OCI-LY7 (cell line): ENCODE data around the gene SPACA7. TPM values are rescaled to one million over a fixed set of nuclear protein-coding genes. Genes with fewer than 3 reads are reported as not detected.

Experiments used
- BruUV-seq: library from RNA; stranded (reverse); fragments of 400-500 nt; replicated peaks from 2 replicates; lab custom pipeline; 2021; lab: Mats Ljungman, UMichigan
- CTCF ChIA-PET: fragments of 300-600 bp; sonication (Branson Sonifier 250); formaldehyde crosslinking; loops from one replicate; lab custom pipeline; 2022; ENCODE audit warnings: antibody characterized with exemption; ENCODE audit not compliant: unreplicated experiment; lab: Charles Lee
- POLR2A ChIA-PET: fragments of 300-600 bp; sonication (Branson Sonifier 250); formaldehyde crosslinking; loops from one replicate; lab custom pipeline; 2022; ENCODE audit warnings: antibody characterized with exemption; lab: Charles Lee
- DNase-seq: peaks from one replicate; pipeline ENCODE4 v3.0.0-alpha.2; 2015; ENCODE audit warnings: low spot score
- H2AFZ ChIP-seq: fragments of 200-600 bp; sonication (generic), shearing (Covaris generic); 2 replicates; pipeline ENCODE4 v1.6.1; 2014; ENCODE audit warnings: mild to moderate bottlenecking, antibody characterized with exemption, low read length, moderate library complexity
- H3K27ac ChIP-seq: fragments of 200-600 bp; sonication (generic); 2 replicates; pipeline ENCODE4 v1.5.1; 2014; ENCODE audit warnings: mixed run types, low read depth, mild to moderate bottlenecking, moderate library complexity, low read length, inconsistent platforms; ENCODE audit not compliant: poor library complexity, severe bottlenecking
- H3K36me3 ChIP-seq: fragments of 200-600 bp; sonication (generic); 2 replicates; pipeline ENCODE4 v1.6.1; 2014; ENCODE audit warnings: mild to moderate bottlenecking, antibody characterized with exemption, low read length, moderate library complexity, mixed read lengths; ENCODE audit not compliant: insufficient read depth
- H3K4me1 ChIP-seq: fragments of 200-600 bp; sonication (generic); 2 replicates; pipeline ENCODE4 v1.5.1; 2014; ENCODE audit warnings: mild to moderate bottlenecking, low read length; ENCODE audit not compliant: insufficient read depth, poor library complexity, severe bottlenecking
- H3K4me2 ChIP-seq: fragments of 200-600 bp; sonication (generic); 2 replicates; pipeline ENCODE4 v1.6.1; 2014; ENCODE audit warnings: mild to moderate bottlenecking, low read length
- H3K4me3 ChIP-seq: fragments of 200-600 bp; sonication (generic); 2 replicates; pipeline ENCODE4 v1.5.1; 2014; ENCODE audit warnings: mild to moderate bottlenecking, low read depth, low read length; ENCODE audit not compliant: poor library complexity, severe bottlenecking
- H3K79me2 ChIP-seq: fragments of 200-600 bp; sonication (generic); 2 replicates; pipeline ENCODE4 v1.6.1; 2016; ENCODE audit warnings: low read depth, mild to moderate bottlenecking, low read length, moderate library complexity, mixed read lengths; ENCODE audit not compliant: insufficient read depth
- H3K9me2 ChIP-seq: fragments of 200-600 bp; sonication (generic); 2 replicates; pipeline ENCODE4 v1.6.1; 2016; ENCODE audit warnings: mild to moderate bottlenecking, low read length, mixed read lengths; ENCODE audit not compliant: insufficient read depth
- H3K9me3 ChIP-seq: fragments of 200-600 bp; sonication (generic); 2 replicates; pipeline ENCODE4 v1.6.1; 2014; ENCODE audit warnings: mild to moderate bottlenecking, mixed run types, low read length, mixed read lengths
- H4K20me1 ChIP-seq: fragments of 200-600 bp; sonication (generic); 2 replicates; pipeline ENCODE4 v1.6.1; 2014; ENCODE audit warnings: mild to moderate bottlenecking, antibody characterized with exemption, low read length, moderate library complexity, mixed read lengths; ENCODE audit not compliant: insufficient read depth
- EZH2phosphoT487 ChIP-seq: fragments of 200-600 bp; sonication (generic); IDR thresholded peaks from 2 replicates; pipeline ENCODE4 v1.6.1; 2018; ENCODE audit warnings: low read depth, borderline replicate concordance, mild to moderate bottlenecking, mixed run types, antibody characterized with exemption, low read length, moderate library complexity, mixed read lengths
- intact Hi-C: fragments of 100-400 bp; cut with micrococcal nuclease; formaldehyde crosslinking; loops from one replicate; pipeline ENCODE4 v1.10.0; 2022; ENCODE audit not compliant: unreplicated experiment
- total RNA-seq, 2 experiments: library from RNA; depleted of rRNA in 1 of 2; stranded (reverse); fragments of >200 nt in 1 of 2; shearing (Covaris generic) in 1 of 2; gene quantifications; 2 replicates each; pipeline ENCODE4 v1.2.3, GENCODE V29; 2014 to 2022
- TF ChIP-seq, protein P1 (sequence below): fragments of 200-600 bp; sonication (generic); conservative IDR thresholded peaks from 2 replicates; pipeline ENCODE4 v1.5.1; 2014; ENCODE audit warnings: mild to moderate bottlenecking, antibody characterized with exemption, low read length, moderate library complexity, mixed read lengths

Gene SPACA7
- total RNA-seq, 2 experiments from 2014 or later = not detected

DNA sequence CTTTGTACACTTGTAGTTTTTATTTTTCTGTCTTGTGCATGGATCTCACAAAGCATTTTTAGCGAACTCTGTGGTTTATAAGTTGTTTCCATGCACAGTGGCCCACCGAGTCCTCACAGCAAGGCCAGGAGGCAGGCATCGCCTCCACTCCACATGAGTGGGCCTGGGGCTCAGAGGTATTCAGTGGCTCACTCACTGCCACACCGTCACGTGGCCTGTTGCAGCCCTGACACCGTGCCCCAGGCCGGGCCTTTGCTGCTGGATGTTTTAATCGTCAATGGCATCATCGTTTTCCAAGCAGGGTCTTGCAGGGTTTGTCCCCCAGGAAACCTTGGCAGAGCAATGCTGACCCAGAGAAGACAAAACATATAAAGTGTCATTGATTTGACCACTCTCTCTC, 59.8 kb downstream of the SPACA7 start:
- Histone ChIP-seq H2AFZ (no peak overlapping the region), H3K9me3 (no peaks in the 10 kb centered on the region), H3K4me1 (no peaks in the 10 kb centered on the region), H3K27ac (no peak overlapping the region), H4K20me1 (no peaks in the 10 kb centered on the region), H3K4me3 (no peak overlapping the region), H3K4me2 (no peak overlapping the region), H3K36me3 (no peaks in the 10 kb centered on the region), H3K9me2 (no peaks in the 10 kb centered on the region), H3K79me2 (no peaks in the 10 kb centered on the region)
- no peak for DNase-seq
- TF ChIP-seq, protein P1, sequence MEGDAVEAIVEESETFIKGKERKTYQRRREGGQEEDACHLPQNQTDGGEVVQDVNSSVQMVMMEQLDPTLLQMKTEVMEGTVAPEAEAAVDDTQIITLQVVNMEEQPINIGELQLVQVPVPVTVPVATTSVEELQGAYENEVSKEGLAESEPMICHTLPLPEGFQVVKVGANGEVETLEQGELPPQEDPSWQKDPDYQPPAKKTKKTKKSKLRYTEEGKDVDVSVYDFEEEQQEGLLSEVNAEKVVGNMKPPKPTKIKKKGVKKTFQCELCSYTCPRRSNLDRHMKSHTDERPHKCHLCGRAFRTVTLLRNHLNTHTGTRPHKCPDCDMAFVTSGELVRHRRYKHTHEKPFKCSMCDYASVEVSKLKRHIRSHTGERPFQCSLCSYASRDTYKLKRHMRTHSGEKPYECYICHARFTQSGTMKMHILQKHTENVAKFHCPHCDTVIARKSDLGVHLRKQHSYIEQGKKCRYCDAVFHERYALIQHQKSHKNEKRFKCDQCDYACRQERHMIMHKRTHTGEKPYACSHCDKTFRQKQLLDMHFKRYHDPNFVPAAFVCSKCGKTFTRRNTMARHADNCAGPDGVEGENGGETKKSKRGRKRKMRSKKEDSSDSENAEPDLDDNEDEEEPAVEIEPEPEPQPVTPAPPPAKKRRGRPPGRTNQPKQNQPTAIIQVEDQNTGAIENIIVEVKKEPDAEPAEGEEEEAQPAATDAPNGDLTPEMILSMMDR = no peak
- TF ChIP-seq EZH2phosphoT487 = no peak
- BruUV-seq = no TSS peak
- intact Hi-C loops = no loop called here
- POLR2A ChIA-PET = no interaction called here
- CTCF ChIA-PET = no interaction called here

DNA sequence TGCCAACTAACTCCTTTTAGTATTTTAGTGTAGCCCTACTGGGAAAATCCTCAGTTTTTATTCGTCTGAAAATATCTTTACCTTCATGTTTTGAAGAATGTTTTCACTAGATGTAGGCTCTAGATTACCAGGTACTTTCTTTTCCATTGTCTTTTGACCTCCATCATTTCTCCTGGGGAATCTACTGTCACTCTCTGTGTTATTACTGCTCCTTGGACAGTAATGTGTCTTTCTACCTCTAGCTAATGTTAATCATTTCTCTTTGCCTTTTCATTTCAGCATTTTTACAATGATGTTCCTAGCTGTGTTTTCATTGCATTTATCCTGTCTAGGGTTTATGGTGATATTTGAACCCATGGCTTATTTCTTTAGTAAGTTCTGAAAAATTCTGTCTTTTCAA, 61.9 kb downstream of the SPACA7 start:
- CTCF ChIA-PET = no interaction called here
- no peak overlapping the region for H3K27ac ChIP-seq
- no peaks in the 10 kb centered on the region for H3K9me2 ChIP-seq
- H3K4me1 ChIP-seq = no peaks in the 10 kb centered on the region
- no TSS peak for BruUV-seq
- H4K20me1 ChIP-seq = no peaks in the 10 kb centered on the region
- no peaks in the 10 kb centered on the region for H3K36me3 ChIP-seq
- POLR2A ChIA-PET = interaction anchor here (0.7 kb wide), 1 partner anchor 270 kb away, joined by 3 read pairs; no protein-coding TSS in a partner anchor
- TF ChIP-seq, protein P1 = no peak
- TF ChIP-seq EZH2phosphoT487 = no peak
- no peak overlapping the region for H3K4me2 ChIP-seq
- intact Hi-C loops = no loop called here
- no peaks in the 10 kb centered on the region for H3K79me2 ChIP-seq
- no peak overlapping the region for H2AFZ ChIP-seq
- no peak overlapping the region for H3K4me3 ChIP-seq
- no peaks in the 10 kb centered on the region for H3K9me3 ChIP-seq
- DNase-seq = no peak

DNA sequence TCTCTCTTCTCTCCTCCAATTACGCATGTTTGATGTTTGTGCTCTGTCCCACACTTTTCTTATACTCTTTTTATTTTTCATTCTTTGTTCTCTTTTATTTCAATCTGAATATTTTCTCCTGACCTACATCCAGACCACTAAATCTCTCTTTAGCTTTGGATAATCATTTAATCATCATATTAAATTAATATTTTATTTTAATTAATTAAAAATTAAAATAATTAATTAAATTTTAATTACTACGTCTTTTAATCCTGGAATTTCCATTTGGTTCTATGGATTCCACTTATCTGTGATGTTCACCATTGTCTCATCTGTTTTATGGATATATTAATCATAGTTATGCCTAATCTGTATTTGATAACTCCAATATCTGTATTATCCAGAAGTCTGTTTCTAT, 62.4 kb downstream of the SPACA7 start:
- no peak for DNase-seq
- no TSS peak for BruUV-seq
- no peak overlapping the region for H3K27ac ChIP-seq
- no peaks in the 10 kb centered on the region for H4K20me1 ChIP-seq
- H3K9me3 ChIP-seq = no peaks in the 10 kb centered on the region
- no peak overlapping the region for H3K4me2 ChIP-seq
- TF ChIP-seq, protein P1 = no peak
- TF ChIP-seq EZH2phosphoT487 = no peak
- no peaks in the 10 kb centered on the region for H3K36me3 ChIP-seq
- no peaks in the 10 kb centered on the region for H3K9me2 ChIP-seq
- no peak overlapping the region for H3K4me3 ChIP-seq
- H3K79me2 ChIP-seq = no peaks in the 10 kb centered on the region
- POLR2A ChIA-PET = interaction anchor here (0.7 kb wide), 1 partner anchor 271 kb away, joined by 3 read pairs; no protein-coding TSS in a partner anchor
- intact Hi-C loops = no loop called here
- CTCF ChIA-PET = no interaction called here
- H3K4me1 ChIP-seq = no peaks in the 10 kb centered on the region
- no peak overlapping the region for H2AFZ ChIP-seq
